IMR-90 (cell line): ENCODE results near the gene MTA3. TPM values are rescaled to one million over a fixed set of nuclear protein-coding genes. Genes with fewer than 3 reads are reported as not detected.
A peak's percentile ranks its signal among the peaks of the same experiment; 100 is the strongest.

Experiments
- ATAC-seq: fragments of 200-7000 bp; cut with Tn5 transposase; 2 replicates; pipeline ENCODE4 v1.9.1; 2020; ENCODE audit warnings: low read depth, mild to moderate bottlenecking, moderate library complexity
- BruUV-seq: library from RNA; stranded (reverse); fragments of 400-500 nt; replicated peaks from 2 replicates; lab custom pipeline; 2021; lab: Mats Ljungman, UMichigan
- CTCF ChIA-PET: fragments of 300-600 bp; formaldehyde crosslinking; extraction: SDS; loops from one replicate; lab custom pipeline; 2021; ENCODE audit warnings: antibody characterized with exemption; lab: Yijun Ruan, JAX
- POLR2A ChIA-PET: fragments of 300-600 bp; sonication (Branson Sonifier 250); formaldehyde crosslinking; loops from one replicate; lab custom pipeline; 2022; ENCODE audit warnings: antibody characterized with exemption; ENCODE audit not compliant: unreplicated experiment; lab: Charles Lee
- DNase-seq: peaks from one replicate; pipeline ENCODE4 v3.0.0; 2013
- H2AFZ ChIP-seq: replicated peaks from 2 replicates; pipeline ENCODE3; 2013; ENCODE audit warnings: low read length, mild to moderate bottlenecking; ENCODE audit not compliant: poor library complexity
- H2AK5ac ChIP-seq: 2 replicates; pipeline ENCODE4 v1.6.1; 2013; ENCODE audit warnings: low read depth, low read length, inconsistent platforms
- H2AK9ac ChIP-seq: replicated peaks from 2 replicates; pipeline ENCODE3; 2013; ENCODE audit warnings: mild to moderate bottlenecking, low read depth, low read length, moderate library complexity; ENCODE audit not compliant: poor library complexity
- H2BK120ac ChIP-seq: 2 replicates; pipeline ENCODE4 v1.6.1; 2013; ENCODE audit warnings: low read depth, low read length, inconsistent platforms
- H2BK15ac ChIP-seq: 3 replicates; pipeline ENCODE4 v1.6.1; 2013; ENCODE audit warnings: low read depth, low read length, inconsistent platforms
- H2BK20ac ChIP-seq: 2 replicates; pipeline ENCODE4 v1.6.1; 2013; ENCODE audit warnings: low read depth, mild to moderate bottlenecking, inconsistent platforms, low read length, moderate library complexity
- H2BK5ac ChIP-seq: 2 replicates; pipeline ENCODE4 v1.6.1; 2013; ENCODE audit warnings: mild to moderate bottlenecking, low read depth, low read length, inconsistent platforms; ENCODE audit not compliant: poor library complexity, severe bottlenecking
- H3K14ac ChIP-seq: replicated peaks from 2 replicates; pipeline ENCODE4 v1.6.1; 2013; ENCODE audit warnings: low read depth, low read length, inconsistent platforms
- H3K18ac ChIP-seq: 2 replicates; pipeline ENCODE4 v1.6.1; 2013; ENCODE audit warnings: low read depth, low read length, control low read depth
- H3K23ac ChIP-seq: 2 replicates; pipeline ENCODE4 v1.6.1; 2013; ENCODE audit warnings: low read depth, low read length, inconsistent platforms
- H3K27ac ChIP-seq: 2 replicates; pipeline ENCODE4 v1.5.1; 2013; ENCODE audit warnings: mild to moderate bottlenecking, control low read depth, low read length; ENCODE audit not compliant: insufficient read depth
- H3K27me3 ChIP-seq: 2 replicates; pipeline ENCODE4 v1.6.1; 2013; ENCODE audit warnings: low read length; ENCODE audit not compliant: control insufficient read depth, insufficient read depth
- H3K36me3 ChIP-seq: 2 replicates; pipeline ENCODE4 v1.6.1; 2013; ENCODE audit warnings: low read length, mixed read lengths; ENCODE audit not compliant: control insufficient read depth, insufficient read depth
- H3K4ac ChIP-seq: 2 replicates; pipeline ENCODE4 v1.6.1; 2013; ENCODE audit warnings: low read depth, low read length, inconsistent platforms
- H3K4me1 ChIP-seq: 2 replicates; pipeline ENCODE4 v1.6.1; 2013; ENCODE audit warnings: low read length, mixed read lengths; ENCODE audit not compliant: control insufficient read depth, insufficient read depth
- H3K4me2 ChIP-seq: 2 replicates; pipeline ENCODE4 v1.6.1; 2013; ENCODE audit warnings: low read depth, mild to moderate bottlenecking, control low read depth, low read length, moderate library complexity
- H3K4me3 ChIP-seq: 2 replicates; pipeline ENCODE4 v1.5.1; 2013; ENCODE audit warnings: low read depth, mild to moderate bottlenecking, control low read depth, low read length, moderate library complexity; ENCODE audit not compliant: insufficient read depth
- H3K56ac ChIP-seq: 2 replicates; pipeline ENCODE4 v1.6.1; 2013; ENCODE audit warnings: low read length, inconsistent platforms; ENCODE audit not compliant: insufficient read depth; ENCODE audit errors: extremely low read depth
- H3K79me1 ChIP-seq, 2 experiments: 2 replicates each; pipeline ENCODE4 v1.6.1; 2013; ENCODE audit warnings: low read length in 2 of 2, inconsistent platforms in 1 of 2, low read depth in 1 of 2
- H3K9ac ChIP-seq: 2 replicates; pipeline ENCODE4 v1.6.1; 2013; ENCODE audit warnings: low read depth, low read length, control low read depth
- H3K9me1 ChIP-seq: 2 replicates; pipeline ENCODE4 v1.6.1; 2013; ENCODE audit warnings: low read length, inconsistent platforms; ENCODE audit not compliant: insufficient read depth
- H3K9me3 ChIP-seq: 2 replicates; pipeline ENCODE4 v1.6.1; 2013; ENCODE audit warnings: low read length; ENCODE audit not compliant: control insufficient read depth, insufficient read depth
- H4K20me1 ChIP-seq: 2 replicates; pipeline ENCODE4 v1.6.1; 2013; ENCODE audit warnings: low read length, inconsistent platforms; ENCODE audit not compliant: insufficient read depth
- H4K5ac ChIP-seq: 2 replicates; pipeline ENCODE4 v1.6.1; 2013; ENCODE audit warnings: mild to moderate bottlenecking, low read depth, low read length, control low read depth
- H4K8ac ChIP-seq, 2 experiments: 2 replicates each; pipeline ENCODE4 v1.6.1; 2013; ENCODE audit warnings: low read depth in 2 of 2, low read length in 2 of 2, control low read depth in 1 of 2, inconsistent platforms in 1 of 2
- H4K91ac ChIP-seq: 2 replicates; pipeline ENCODE4 v1.6.1; 2013; ENCODE audit warnings: low read depth, low read length, inconsistent platforms; ENCODE audit not compliant: insufficient read depth
- CHD1 ChIP-seq: IDR thresholded peaks from 2 replicates; pipeline ENCODE4 v1.6.1; 2012; ENCODE audit warnings: low read depth, low read length, improper control_type of control experiment
- MAFK ChIP-seq: IDR thresholded peaks from 2 replicates; pipeline ENCODE4 v1.6.1; 2012; ENCODE audit warnings: low read depth, low read length, improper control_type of control experiment
- MAZ ChIP-seq: IDR thresholded peaks from 2 replicates; pipeline ENCODE4 v1.6.1; 2012; ENCODE audit warnings: low read depth, mild to moderate bottlenecking, low read length, improper control_type of control experiment, moderate library complexity, borderline replicate concordance
- MXI1 ChIP-seq: IDR thresholded peaks from 2 replicates; pipeline ENCODE4 v1.6.1; 2012; ENCODE audit warnings: low read depth, mild to moderate bottlenecking, low read length, moderate library complexity, borderline replicate concordance
- POLR2A ChIP-seq: IDR thresholded peaks from 2 replicates; pipeline ENCODE4 v1.6.1; 2012; ENCODE audit warnings: mild to moderate bottlenecking, low read depth, low read length
- WGBS, 2 experiments: methylation state at CpG; one replicate each; pipeline versions ENCODE4 v1.1.5 to v1.1.7; 2013; ENCODE audit warnings: missing lambda C conversion rate in 2 of 2; ENCODE audit not compliant: insufficient read length in 1 of 2; ENCODE audit errors: extremely low coverage in 2 of 2; 5-methylcytosine and 5-hydroxymethylcytosine counted together
- dilution Hi-C: fragments of 300-500 bp; cut with HindIII; formaldehyde crosslinking; loops from one replicate; pipeline ENCODE4 v1.14.3; 2018; ENCODE audit warnings: low sequenced_read_pairs; ENCODE audit not compliant: unreplicated experiment
- in situ Hi-C: fragments of 300-500 bp; cut with MboI; formaldehyde crosslinking; loops from 3 replicates; pipeline ENCODE4 v1.14.3; 2019; ENCODE audit warnings: low sequenced_read_pairs, inconsistent platforms, mixed read lengths
- intact Hi-C: fragments of 100-400 bp; cut with micrococcal nuclease; formaldehyde crosslinking; loops from 2 replicates; pipeline ENCODE4 v1.10.0; 2022
- polyA plus RNA-seq, 3 experiments: library from polyadenylated mRNA; depleted of rRNA; stranded (reverse); fragments of >200 nt; gene quantifications; 2 replicates each; pipeline ENCODE4 v1.2.3, GENCODE V29; 2012; ENCODE audit warnings: low replicate concordance in 1 of 3
- total RNA-seq: library from RNA; depleted of rRNA; stranded (reverse); fragments of >200 nt; gene quantifications from 2 replicates; pipeline ENCODE4 v1.2.3, GENCODE V29; 2012

MTA3 gene
- total and polyA plus RNA-seq, 2 of the 4 experiments (the other 2 are of a cell fraction): 31.9 to 34.3 TPM

- Histone ChIP-seq H3K4me2 (no peak overlapping the region), H4K20me1 (no peaks in the 10 kb centered on the region), H2BK20ac (no peak overlapping the region), H3K9me1 (no peaks in the 10 kb centered on the region), H4K91ac (no peak overlapping the region), H2AFZ (no peak overlapping the region), H4K8ac (no peak overlapping the region), H3K79me1 (no peaks in the 10 kb centered on the region), H4K5ac (no peak overlapping the region), H3K56ac (no peak overlapping the region), H3K23ac (no peak overlapping the region), H2BK15ac (no peak overlapping the region), H2BK5ac (no peak overlapping the region), H3K4me1 (no peaks in the 10 kb centered on the region; the same call in 1 of the 2 replicates), H3K14ac (no peak overlapping the region), H3K9me3 (no peaks in the 10 kb centered on the region), H3K4me3 (no peak overlapping the region), H3K27ac (no peak overlapping the region), H3K36me3 (no peaks in the 10 kb centered on the region), H2AK5ac (no peak overlapping the region), H3K9ac (no peak overlapping the region), H3K27me3 (peaks cover 2% of the 10 kb centered on the region; the same call in 1 of the 2 replicates), H2AK9ac (no peak overlapping the region), H2BK120ac (no peak overlapping the region), H3K18ac (no peak overlapping the region), H3K4ac (no peak overlapping the region)
- TF ChIP-seq POLR2A (no peak), MAFK (no peak), MXI1 (no peak), MAZ (no peak), CHD1 (no peak)
- DNase-seq (no peak), ATAC-seq (peak; percentile 74)
- ChIA-PET CTCF (no interaction called here), POLR2A (interaction anchor here (0.5 kb wide), 1 partner anchor 11 kb away, joined by 3 read pairs; no protein-coding TSS in a partner anchor)
- BruUV-seq: no TSS peak
- intact Hi-C loops (no loop called here), dilution Hi-C loops (no loop called here), in situ Hi-C loops (no loop called here)
- WGBS, 2 experiments: 10% methylated on average over 3 of the region's 6 CpGs; no CpG with 5 or more reads in 1 of the 2 experiments
Measured at GRCh38 chr2:42556315-42556890, 12.0 kb upstream of the MTA3 start.
